Effector memory CD4-positive, alpha-beta T cell (primary cell): ENCODE data around the gene TSHZ2.

Source experiments
- DNase-seq, 3 donors: peaks; one replicate each; pipeline ENCODE4 v3.0.0-alpha.2; 2020
- H3K27ac ChIP-seq: 2 replicates; pipeline ENCODE4 v1.7.0; 2013; ENCODE audit warnings: mild to moderate bottlenecking, low read length, moderate library complexity; ENCODE audit not compliant: insufficient read depth, poor library complexity, severe bottlenecking
- H3K27me3 ChIP-seq: replicated peaks from 2 replicates; pipeline ENCODE4 v1.7.0; 2013; ENCODE audit warnings: mild to moderate bottlenecking, low read length; ENCODE audit not compliant: insufficient read depth, control insufficient read depth, poor library complexity, severe bottlenecking
- H3K36me3 ChIP-seq: 2 replicates; pipeline ENCODE4 v1.7.0; 2013; ENCODE audit warnings: mild to moderate bottlenecking, low read length, moderate library complexity; ENCODE audit not compliant: control insufficient read depth, insufficient read depth
- H3K4me1 ChIP-seq: 2 replicates; pipeline ENCODE4 v1.7.0; 2013; ENCODE audit warnings: low read length, mild to moderate bottlenecking; ENCODE audit not compliant: control insufficient read depth, insufficient read depth, poor library complexity, severe bottlenecking
- H3K4me3 ChIP-seq: 2 replicates; pipeline ENCODE4 v1.7.0; 2013; ENCODE audit warnings: low read length, low read depth, mild to moderate bottlenecking; ENCODE audit not compliant: insufficient read depth, poor library complexity, severe bottlenecking
- H3K9me3 ChIP-seq: 2 replicates; pipeline ENCODE4 v1.7.0; 2013; ENCODE audit warnings: mild to moderate bottlenecking, low read length, moderate library complexity; ENCODE audit not compliant: control insufficient read depth

Gene TSHZ2

DNA sequence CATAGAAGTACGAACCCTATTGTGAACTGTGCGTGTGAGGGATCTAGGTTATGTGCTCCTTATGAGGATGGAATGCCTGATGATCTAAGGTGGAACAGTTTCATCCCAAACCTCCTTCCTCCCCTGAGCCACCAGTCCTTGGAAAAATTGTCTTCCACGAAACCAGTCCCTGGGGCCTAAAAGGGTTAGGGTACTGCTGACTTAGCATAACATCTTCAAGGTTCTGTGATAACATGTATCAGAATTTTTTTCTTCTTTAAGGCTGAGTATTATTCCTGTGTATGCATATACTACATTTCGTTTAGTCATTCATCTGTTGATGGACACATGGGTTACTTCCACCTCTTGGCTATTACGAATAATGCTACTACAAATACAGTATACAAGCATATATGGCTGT, 80.2 kb downstream of the TSHZ2 start:
- Histone ChIP-seq H3K27me3 (no peaks in the 10 kb centered on the region), H3K4me3 (no peak overlapping the region), H3K9me3 (no peaks in the 10 kb centered on the region), H3K4me1 (no peaks in the 10 kb centered on the region), H3K27ac (no peak overlapping the region), H3K36me3 (no peaks in the 10 kb centered on the region)
- no peak for DNase-seq

DNA sequence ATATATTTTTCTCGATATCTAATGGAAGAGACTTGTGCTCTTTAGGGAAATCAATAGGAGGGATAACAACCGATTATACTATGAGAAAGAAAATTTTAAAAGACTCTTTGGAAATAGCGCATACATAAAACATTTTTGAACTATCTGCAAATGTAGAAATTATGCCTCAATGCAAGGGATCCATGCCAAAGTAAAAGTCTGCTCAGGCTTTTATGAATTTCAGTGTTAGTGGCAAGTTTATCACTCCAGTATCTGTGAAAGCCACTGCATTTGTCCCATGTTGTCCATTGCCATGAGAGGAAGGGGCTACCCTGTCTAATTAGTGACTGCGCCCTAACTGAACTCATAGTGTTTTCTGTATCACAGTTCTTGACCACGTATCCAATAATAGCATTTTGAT, 81.4 kb downstream of the TSHZ2 start:
- DNase-seq = no peak
- H3K9me3 ChIP-seq = no peaks in the 10 kb centered on the region
- no peaks in the 10 kb centered on the region for H3K36me3 ChIP-seq
- no peak overlapping the region for H3K4me3 ChIP-seq
- H3K4me1 ChIP-seq = no peaks in the 10 kb centered on the region
- no peak overlapping the region for H3K27ac ChIP-seq
- H3K27me3 ChIP-seq = no peaks in the 10 kb centered on the region

DNA sequence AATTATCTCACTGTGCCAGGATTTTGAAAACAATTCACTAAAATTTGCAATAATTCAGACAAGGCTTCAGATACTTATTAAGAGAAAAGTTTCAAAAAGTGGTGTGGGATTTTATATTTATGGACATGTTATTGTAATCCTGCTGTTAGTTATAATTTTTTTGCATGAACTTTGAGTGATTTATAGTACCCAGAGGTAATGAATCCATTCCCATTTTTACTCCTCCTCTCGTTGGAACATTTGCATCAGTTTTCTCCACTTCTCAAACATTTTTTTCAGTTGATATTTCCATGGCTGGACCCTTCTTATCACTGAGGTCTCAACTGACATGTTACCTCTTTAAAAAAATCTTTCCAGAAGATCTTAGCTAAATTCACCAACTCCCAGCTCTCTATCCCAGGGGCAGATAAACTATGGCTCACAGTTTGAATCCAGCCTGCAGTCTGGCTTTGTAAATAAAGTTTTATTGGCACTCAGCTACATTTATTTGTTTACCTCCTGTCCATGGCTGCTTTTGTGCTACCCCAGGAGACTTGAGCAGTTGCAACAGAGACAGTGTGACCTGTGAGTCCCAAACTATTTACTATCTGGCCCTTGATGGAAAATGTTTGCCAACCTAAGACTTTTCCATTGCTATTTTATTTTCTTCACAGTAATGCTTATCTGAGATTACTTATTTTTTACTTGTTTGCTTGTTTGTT, 83.4 kb downstream of the TSHZ2 start:
- no peak overlapping the region for H3K27ac ChIP-seq
- no peaks in the 10 kb centered on the region for H3K36me3 ChIP-seq
- no peak overlapping the region for H3K4me3 ChIP-seq
- no peaks in the 10 kb centered on the region for H3K27me3 ChIP-seq
- DNase-seq = no peak
- H3K4me1 ChIP-seq = no peaks in the 10 kb centered on the region
- H3K9me3 ChIP-seq = no peaks in the 10 kb centered on the region

DNA sequence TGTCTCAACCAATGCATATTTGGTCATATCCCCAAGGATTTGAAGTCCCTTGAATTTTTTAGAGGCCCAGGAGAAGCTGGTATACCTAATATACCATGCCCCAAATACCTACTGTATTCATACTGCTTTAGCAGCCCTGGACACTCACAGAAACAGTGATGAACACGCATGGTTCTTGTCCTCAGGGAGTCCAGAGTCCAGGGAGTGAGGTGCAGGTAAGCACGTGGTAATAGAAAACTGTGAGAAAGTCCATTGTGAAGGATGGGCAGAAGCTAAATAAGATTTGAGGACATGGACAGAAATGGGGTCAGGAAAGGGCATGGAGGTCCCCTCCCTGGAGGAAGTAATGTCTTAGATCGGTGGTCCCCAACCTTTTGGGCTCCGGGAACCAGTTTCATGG, 85.4 kb downstream of the TSHZ2 start:
- no peaks in the 10 kb centered on the region for H3K4me1 ChIP-seq
- DNase-seq = no peak
- no peak overlapping the region for H3K4me3 ChIP-seq

DNA sequence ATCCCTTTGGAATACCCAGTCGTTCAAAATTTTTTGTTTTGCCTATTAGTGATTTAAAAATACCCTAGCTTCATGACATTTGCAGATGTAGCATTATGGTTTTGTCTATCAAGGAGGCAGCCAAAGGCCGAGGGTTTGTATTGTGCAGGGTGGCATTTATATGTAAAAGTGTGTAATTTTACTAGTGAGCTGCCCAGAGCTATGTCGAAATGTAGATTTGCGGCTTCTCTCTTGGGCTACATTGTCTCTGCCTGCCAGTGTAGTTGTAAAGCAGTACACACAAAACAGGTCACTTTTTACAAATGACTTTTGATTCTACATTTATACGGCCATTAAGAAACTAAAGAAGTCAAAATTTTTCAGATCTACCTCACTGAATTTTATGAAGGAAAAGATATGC, 87.7 kb downstream of the TSHZ2 start:
- no peak for DNase-seq
- Histone ChIP-seq H3K4me1 (no peaks in the 10 kb centered on the region), H3K27me3 (no peaks in the 10 kb centered on the region), H3K27ac (no peak overlapping the region), H3K9me3 (no peaks in the 10 kb centered on the region), H3K4me3 (no peak overlapping the region), H3K36me3 (no peaks in the 10 kb centered on the region)

More for the DNA sequence above, 85.4 kb downstream of the TSHZ2 start:
- Histone ChIP-seq H3K36me3 (no peaks in the 10 kb centered on the region), H3K9me3 (no peaks in the 10 kb centered on the region), H3K27me3 (no peaks in the 10 kb centered on the region), H3K27ac (no peak overlapping the region)

DNA sequence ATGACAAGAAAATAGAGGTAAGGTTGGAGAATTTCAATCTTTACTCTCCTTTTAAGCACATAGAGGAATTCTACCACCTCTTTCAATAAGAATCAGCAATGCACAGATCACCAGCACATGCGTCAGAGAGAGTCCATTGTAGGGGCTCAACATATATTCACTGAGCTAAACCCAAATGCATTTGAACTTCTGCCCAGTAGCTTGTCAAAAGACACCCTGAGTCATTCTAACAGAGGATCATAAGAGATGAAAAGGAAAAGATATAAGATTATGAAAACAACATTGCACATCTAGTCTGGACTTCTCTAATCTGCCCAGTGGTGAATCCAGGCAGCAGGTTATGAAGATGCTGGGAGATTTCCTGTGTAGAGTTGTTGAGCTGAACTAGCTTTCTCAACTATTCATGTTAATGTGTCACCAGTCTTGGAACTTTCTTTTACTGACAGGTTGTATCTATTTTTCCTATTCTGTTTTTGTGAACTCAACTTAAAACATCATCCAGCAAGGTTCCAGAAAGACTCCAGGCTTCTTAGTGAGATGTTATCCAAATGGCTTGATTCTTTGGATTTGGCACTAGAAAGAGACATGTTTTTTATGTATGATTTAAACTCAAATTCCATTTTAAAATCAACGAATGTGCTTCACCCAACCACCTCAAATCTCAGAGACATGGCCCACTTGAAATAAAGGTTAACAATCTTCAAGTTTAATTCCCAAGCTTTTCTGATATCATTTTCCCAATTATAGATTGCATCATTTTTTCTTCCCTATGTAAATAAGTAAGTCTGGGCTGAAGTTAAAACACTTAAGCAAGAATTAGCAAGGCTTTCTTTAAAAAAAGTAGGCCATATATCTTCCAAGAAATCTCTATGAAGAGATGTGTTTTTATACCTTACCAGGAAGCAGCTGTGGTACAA, 89.3 kb downstream of the TSHZ2 start:
- Histone ChIP-seq H3K27me3 (no peaks in the 10 kb centered on the region), H3K4me3 (no peak overlapping the region), H3K4me1 (no peaks in the 10 kb centered on the region), H3K36me3 (no peaks in the 10 kb centered on the region), H3K27ac (no peak overlapping the region), H3K9me3 (no peaks in the 10 kb centered on the region)
- DNase-seq = no peak

DNA sequence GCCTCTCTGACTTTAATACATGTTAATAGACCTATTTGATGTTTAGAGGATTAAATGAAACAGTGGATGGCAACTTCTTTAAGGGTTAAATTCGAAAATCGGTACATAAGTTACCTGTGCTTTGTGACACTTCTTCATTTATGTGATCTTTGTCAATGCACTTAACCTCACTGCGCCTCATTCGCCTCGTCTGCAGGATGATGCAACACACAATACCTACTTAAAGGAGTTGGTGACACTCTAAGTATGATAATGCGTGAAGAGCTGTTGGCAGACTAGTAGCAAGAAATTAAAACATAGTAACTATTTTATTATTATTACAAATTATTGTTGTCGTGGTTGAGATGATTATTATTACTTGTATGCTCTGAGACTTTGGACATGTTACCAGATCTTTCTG, 92.8 kb downstream of the TSHZ2 start:
- no peak for DNase-seq
- Histone ChIP-seq H3K27ac (no peak overlapping the region), H3K4me3 (no peak overlapping the region), H3K36me3 (no peaks in the 10 kb centered on the region), H3K4me1 (no peaks in the 10 kb centered on the region), H3K9me3 (no peaks in the 10 kb centered on the region), H3K27me3 (no peaks in the 10 kb centered on the region)

DNA sequence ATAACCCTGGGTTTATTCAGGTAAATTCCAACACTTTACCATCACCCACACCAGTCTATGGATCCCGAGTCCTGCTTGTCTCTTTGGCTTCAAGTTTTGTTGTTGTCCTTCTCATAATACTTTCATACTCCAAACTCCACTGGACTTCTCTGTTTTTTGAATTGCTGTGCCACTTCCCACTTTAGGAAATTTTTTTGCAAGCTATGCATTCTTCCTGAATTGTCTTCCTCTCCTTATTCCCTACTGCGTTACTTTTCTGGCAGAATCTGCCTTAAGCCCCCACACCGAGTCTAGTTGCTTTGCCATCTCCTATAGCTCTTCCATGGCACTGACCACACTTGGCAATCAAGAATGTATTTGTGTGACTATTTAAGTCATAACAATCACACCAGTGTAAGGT, 96.1 kb downstream of the TSHZ2 start:
- Histone ChIP-seq H3K4me3 (no peak overlapping the region), H3K9me3 (no peaks in the 10 kb centered on the region), H3K27ac (no peak overlapping the region), H3K4me1 (no peaks in the 10 kb centered on the region), H3K36me3 (no peaks in the 10 kb centered on the region), H3K27me3 (no peaks in the 10 kb centered on the region)
- DNase-seq = no peak

DNA sequence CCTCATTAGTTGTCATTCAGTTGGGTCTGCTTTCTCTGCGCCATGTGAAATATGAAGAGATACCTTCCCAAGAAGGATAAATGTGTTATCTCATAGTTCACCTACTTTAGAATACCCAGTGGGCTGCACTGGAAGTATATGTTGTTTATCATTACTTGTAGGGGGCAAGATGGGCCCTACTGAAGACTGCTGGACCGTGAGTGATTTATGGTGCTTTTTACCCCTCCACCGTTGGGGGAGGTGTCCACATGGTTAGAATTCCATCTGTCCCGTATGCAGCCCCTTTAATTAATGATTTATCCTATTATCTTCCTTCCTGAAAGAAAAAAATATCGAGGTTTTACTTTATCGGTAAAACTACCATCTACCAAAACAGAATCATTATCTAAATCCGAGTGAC, 97.0 kb downstream of the TSHZ2 start:
- H3K9me3 ChIP-seq = no peaks in the 10 kb centered on the region
- no peak overlapping the region for H3K27ac ChIP-seq
- no peaks in the 10 kb centered on the region for H3K27me3 ChIP-seq
- no peak overlapping the region for H3K4me3 ChIP-seq
- no peaks in the 10 kb centered on the region for H3K4me1 ChIP-seq
- no peak for DNase-seq
- no peaks in the 10 kb centered on the region for H3K36me3 ChIP-seq

DNA sequence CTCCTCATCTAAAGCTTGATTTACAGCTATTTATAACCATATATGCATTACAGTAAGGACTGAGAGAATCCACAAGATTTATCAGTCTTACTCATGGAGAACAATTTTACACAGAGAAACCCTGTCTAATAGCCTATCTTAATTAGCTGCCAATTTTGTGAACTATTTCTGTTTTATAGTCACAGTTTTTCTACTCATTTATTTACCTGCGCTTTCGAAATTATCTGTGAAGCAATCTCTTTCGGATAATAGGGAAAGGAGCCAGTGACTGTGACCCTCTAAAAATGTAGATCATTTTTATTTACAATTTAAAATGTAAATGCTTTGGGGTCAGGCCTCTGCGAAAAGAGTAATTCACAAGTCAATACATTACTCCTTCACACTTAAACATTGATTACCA, 98.1 kb downstream of the TSHZ2 start:
- H3K4me1 ChIP-seq = no peaks in the 10 kb centered on the region
- DNase-seq = no peak
- H3K36me3 ChIP-seq = no peaks in the 10 kb centered on the region
- H3K4me3 ChIP-seq = no peak overlapping the region
- no peak overlapping the region for H3K27ac ChIP-seq
- H3K27me3 ChIP-seq = no peaks in the 10 kb centered on the region
- H3K9me3 ChIP-seq = no peaks in the 10 kb centered on the region
